GM21390 (cell line): Measurements from ENCODE around the gene GAB4.
"Not testable (repeated sequence)": the region's sequence is repeated elsewhere in the genome, so short reads cannot be mapped to it uniquely, and the experiment has no call there.

ENCODE experiments used
- ATAC-seq: cut with Tn5 transposase; IDR thresholded peaks from one replicate; pipeline ENCODE4 v1.9.1; 2021; ENCODE audit not compliant: unreplicated experiment

GAB4 gene

GRCh38 chr22:17007852-17008731 is at the start of gene GAB4:
GAB4 (minus strand) TSS chr22:17008222; CDS start chr22:17008114, 108 bp downstream.
- ATAC-seq = no peak

- ATAC-seq = no peak
These were observed 48.8 kb upstream of the GAB4 start for GRCh38 chr22:17056807-17057206.

- no peak for ATAC-seq
These were observed 48.0 kb upstream of the GAB4 start for GRCh38 chr22:17056058-17056457.

- ATAC-seq = no peak
These were observed 39.6 kb upstream of the GAB4 start for GRCh38 chr22:17047656-17048055.

GRCh38 chr22:17046566-17047348 is 38.7 kb upstream of the GAB4 start:
- no peak for ATAC-seq

- no peak for ATAC-seq
These were observed 35.5 kb upstream of the GAB4 start for GRCh38 chr22:17043521-17043920.

GRCh38 chr22:17036842-17037711 is 29.1 kb upstream of the GAB4 start:
- not testable (repeated sequence) for ATAC-seq

- ATAC-seq = not testable (repeated sequence)
These were observed 28.2 kb upstream of the GAB4 start for GRCh38 chr22:17035976-17036841.

GRCh38 chr22:17035246-17035645 is 27.2 kb upstream of the GAB4 start:
- no peak for ATAC-seq

- not testable (repeated sequence) for ATAC-seq
These were observed 26.5 kb upstream of the GAB4 start for GRCh38 chr22:17034532-17034931.

- not testable (repeated sequence) for ATAC-seq
These were observed 24.3 kb upstream of the GAB4 start for GRCh38 chr22:17032277-17032676.

GRCh38 chr22:17024380-17024779 is 16.4 kb upstream of the GAB4 start:
- not testable (repeated sequence) for ATAC-seq

GRCh38 chr22:17015552-17015951 is 7.5 kb upstream of the GAB4 start:
- ATAC-seq = not testable (repeated sequence)

- ATAC-seq = not testable (repeated sequence)
These were observed 6.0 kb upstream of the GAB4 start for GRCh38 chr22:17014101-17014440.

GRCh38 chr22:17013396-17014100 is 5.5 kb upstream of the GAB4 start:
- ATAC-seq = no peak

GRCh38 chr22:17012267-17012666 is 4.2 kb upstream of the GAB4 start:
- no peak for ATAC-seq

- ATAC-seq = no peak
These were observed 1.7 kb upstream of the GAB4 start for GRCh38 chr22:17009640-17010291.

GRCh38 chr22:17007257-17007656 is 765 bp downstream of the GAB4 start:
- ATAC-seq = no peak

GRCh38 chr22:16989915-16990314 is 18.1 kb downstream of the GAB4 start:
- no peak for ATAC-seq
